Neural progenitor cell (in vitro differentiated cells): ENCODE data around the gene CBLB. TPM values are rescaled to one million over a fixed set of nuclear protein-coding genes. Genes with fewer than 3 reads are reported as not detected.

ENCODE experiments used
- DNase-seq: peaks from one replicate; pipeline ENCODE4 v3.0.0-alpha.2; 2016; ENCODE audit warnings: low spot score
- H2AFZ ChIP-seq: fragments of 200-600 bp; sonication (generic); replicated peaks from 2 replicates; pipeline ENCODE4 v1.6.1; 2016; ENCODE audit warnings: antibody characterized with exemption
- H3F3A ChIP-seq: fragments of 200-600 bp; sonication (generic); 2 replicates; pipeline ENCODE4 v1.6.1; 2016; ENCODE audit warnings: antibody characterized with exemption, low read depth
- H3K27ac ChIP-seq: fragments of 200-600 bp; sonication (generic); 2 replicates; pipeline ENCODE4 v1.5.1; 2016; ENCODE audit warnings: mild to moderate bottlenecking
- H3K27me3 ChIP-seq: fragments of 200-600 bp; sonication (generic); 2 replicates; pipeline ENCODE4 v1.6.1; 2016; ENCODE audit warnings: mild to moderate bottlenecking, moderate library complexity
- H3K36me3 ChIP-seq: fragments of 200-600 bp; sonication (generic); 2 replicates; pipeline ENCODE4 v1.5.1; 2016
- H3K4me1 ChIP-seq: fragments of 200-600 bp; sonication (generic); 2 replicates; pipeline ENCODE4 v1.6.1; 2016; ENCODE audit warnings: mixed run types
- H3K4me2 ChIP-seq: fragments of 200-600 bp; sonication (generic); 2 replicates; pipeline ENCODE4 v1.6.1; 2016
- H3K4me3 ChIP-seq: fragments of 200-600 bp; sonication (generic); 2 replicates; pipeline ENCODE4 v1.5.1; 2016
- H3K79me2 ChIP-seq: fragments of 200-600 bp; sonication (generic); 2 replicates; pipeline ENCODE4 v1.6.1; 2016; ENCODE audit warnings: low read depth
- H3K9ac ChIP-seq: fragments of 200-600 bp; sonication (generic); 2 replicates; pipeline ENCODE4 v1.6.1; 2016
- H3K9me3 ChIP-seq: fragments of 200-600 bp; sonication (generic); 2 replicates; pipeline ENCODE4 v1.5.1; 2016; ENCODE audit warnings: low read depth
- H4K20me1 ChIP-seq: fragments of 200-600 bp; sonication (generic); 2 replicates; pipeline ENCODE4 v1.6.1; 2016; ENCODE audit warnings: low read depth
- H3K27ac Mint-ChIP-seq: 3 replicates; pipeline ENCODE4 v1.8.0; 2021; ENCODE audit warnings: mixed read lengths
- H3K27me3 Mint-ChIP-seq: 2 replicates; pipeline ENCODE4 v1.8.0; 2022; ENCODE audit warnings: low read depth, mild to moderate bottlenecking, inconsistent platforms, moderate library complexity, mixed read lengths; ENCODE audit not compliant: insufficient read depth
- H3K36me3 Mint-ChIP-seq: 3 replicates; pipeline ENCODE4 v1.8.0; 2021; ENCODE audit warnings: mixed read lengths
- H3K4me1 Mint-ChIP-seq: 3 replicates; pipeline ENCODE4 v1.8.0; 2021; ENCODE audit warnings: mixed read lengths
- H3K4me3 Mint-ChIP-seq: 3 replicates; pipeline ENCODE4 v1.8.0; 2021; ENCODE audit warnings: mild to moderate bottlenecking, moderate library complexity, mixed read lengths
- H3K9me3 Mint-ChIP-seq: 3 replicates; pipeline ENCODE4 v1.8.0; 2020; ENCODE audit warnings: mixed read lengths
- CTCF ChIP-seq: fragments of 200-600 bp; sonication (generic); IDR thresholded peaks from 2 replicates; pipeline ENCODE4 v1.5.1; 2017; ENCODE audit warnings: antibody characterized with exemption, mild to moderate bottlenecking
- EZH2 ChIP-seq: fragments of 200-600 bp; sonication (generic); IDR thresholded peaks from 2 replicates; pipeline ENCODE4 v1.6.1; 2017; ENCODE audit warnings: antibody characterized with exemption, mild to moderate bottlenecking, moderate library complexity
- EZH2phosphoT487 ChIP-seq: fragments of 200-600 bp; sonication (generic); IDR thresholded peaks from 2 replicates; pipeline ENCODE4 v1.6.1; 2017; ENCODE audit warnings: antibody characterized with exemption
- total RNA-seq: library from RNA; depleted of rRNA; stranded (reverse); fragments of >200 nt; gene quantifications from 2 replicates; pipeline ENCODE4 v1.2.3, GENCODE V29; 2015; ENCODE audit warnings: low replicate concordance

The CBLB gene
- total RNA-seq, 1 donor from 2014 or later: 105 TPM

DNA sequence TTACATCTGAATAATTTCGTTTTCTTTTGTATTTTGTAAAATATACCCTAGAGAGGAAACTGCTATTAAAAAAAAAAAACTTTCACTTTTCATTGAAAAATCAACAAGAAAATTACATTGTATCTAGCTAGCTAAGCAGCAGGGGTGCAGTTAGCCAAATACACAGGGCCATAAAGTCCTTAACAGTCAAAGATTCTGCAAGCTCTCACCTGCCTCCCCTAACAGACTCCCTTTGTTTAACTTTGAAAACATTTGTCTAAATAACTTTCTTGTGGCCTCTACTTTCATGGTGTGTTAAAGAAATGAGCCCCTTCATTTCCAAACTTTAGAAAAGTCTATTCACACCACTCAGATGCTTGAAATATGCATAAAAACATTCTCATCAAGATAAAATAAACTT, 23.3 kb downstream of the CBLB start:
- peaks cover 19% of the 10 kb centered on the region for H3F3A ChIP-seq
- H4K20me1 ChIP-seq: peaks cover 34% of the 10 kb centered on the region
- peak overlapping the region; percentile 92 for H3K27ac Mint-ChIP-seq
- peaks cover 37% of the 10 kb centered on the region for H3K4me1 ChIP-seq
- no peak for TF ChIP-seq EZH2
- no peak for TF ChIP-seq CTCF
- TF ChIP-seq EZH2phosphoT487: no peak
- H3K4me3 Mint-ChIP-seq: no peak overlapping the region
- H3K4me3 ChIP-seq: peak overlapping the region; percentile 12
- no peaks in the 10 kb centered on the region for H3K9me3 ChIP-seq
- H3K36me3 Mint-ChIP-seq: peaks cover 26% of the 10 kb centered on the region
- no peaks in the 10 kb centered on the region for H3K27me3 ChIP-seq
- no peaks in the 10 kb centered on the region for H3K9me3 Mint-ChIP-seq
- H3K27me3 Mint-ChIP-seq: no peaks in the 10 kb centered on the region
- peaks cover 54% of the 10 kb centered on the region for H3K79me2 ChIP-seq
- no peaks in the 10 kb centered on the region for H3K36me3 ChIP-seq
- DNase-seq: peak; percentile 35
- peak overlapping the region; percentile 41 for H3K4me2 ChIP-seq
- no peak overlapping the region for H3K27ac ChIP-seq
- peaks cover 18% of the 10 kb centered on the region for H3K4me1 Mint-ChIP-seq
- no peak overlapping the region for H2AFZ ChIP-seq
- H3K9ac ChIP-seq: no peak overlapping the region

- Histone ChIP-seq H3K27ac (peak overlapping the region; percentile 73), H3K9me3 (no peaks in the 10 kb centered on the region), H4K20me1 (peaks cover 32% of the 10 kb centered on the region), H3K36me3 (no peaks in the 10 kb centered on the region), H3K27me3 (no peaks in the 10 kb centered on the region), H3K4me2 (peak overlapping the region; percentile 41), H3F3A (peaks cover 19% of the 10 kb centered on the region), H2AFZ (no peak overlapping the region), H3K9ac (no peak overlapping the region), H3K4me1 (peaks cover 37% of the 10 kb centered on the region), H3K4me3 (no peak overlapping the region), H3K79me2 (peaks cover 56% of the 10 kb centered on the region)
- H3K27ac Mint-ChIP-seq: no peak overlapping the region
- TF ChIP-seq CTCF: no peak
- no peak for TF ChIP-seq EZH2
- no peak for TF ChIP-seq EZH2phosphoT487
- H3K9me3 Mint-ChIP-seq: no peaks in the 10 kb centered on the region
- H3K4me1 Mint-ChIP-seq: peaks cover 18% of the 10 kb centered on the region
- H3K27me3 Mint-ChIP-seq: no peaks in the 10 kb centered on the region
- H3K36me3 Mint-ChIP-seq: peaks cover 28% of the 10 kb centered on the region
- H3K4me3 Mint-ChIP-seq: no peak overlapping the region
- DNase-seq: no peak
Measured at GRCh38 chr3:105844704-105845103, 24.1 kb downstream of the CBLB start.

- Histone ChIP-seq H3K27me3 (no peaks in the 10 kb centered on the region), H3K4me1 (peaks cover 44% of the 10 kb centered on the region), H3K27ac (peak overlapping the region; percentile 73), H2AFZ (no peak overlapping the region), H3K4me2 (no peak overlapping the region), H3K9me3 (no peaks in the 10 kb centered on the region), H3K79me2 (peaks cover 56% of the 10 kb centered on the region), H3K4me3 (no peak overlapping the region), H4K20me1 (peaks cover 38% of the 10 kb centered on the region), H3K36me3 (no peaks in the 10 kb centered on the region), H3K9ac (no peak overlapping the region), H3F3A (peaks cover 19% of the 10 kb centered on the region)
- Mint-ChIP-seq H3K9me3 (no peaks in the 10 kb centered on the region), H3K4me1 (peaks cover 18% of the 10 kb centered on the region), H3K27me3 (no peaks in the 10 kb centered on the region), H3K27ac (no peak overlapping the region), H3K36me3 (peaks cover 26% of the 10 kb centered on the region), H3K4me3 (no peak overlapping the region)
- no peak for DNase-seq
- no peak for TF ChIP-seq CTCF
- no peak for TF ChIP-seq EZH2phosphoT487
- no peak for TF ChIP-seq EZH2
Measured at GRCh38 chr3:105843994-105844393, 24.8 kb downstream of the CBLB start.
